ENCODE measurements around the gene SGIP1.
"Not testable (repeated sequence)": the region's sequence is repeated elsewhere in the genome, so short reads cannot be mapped to it uniquely, and the experiment has no call there.

Gene SGIP1

GRCh38 chr1:66685265-66685664, 151.3 kb downstream of the SGIP1 start:
- no peak for DNase-seq

- DNase-seq = no peak
Observed at GRCh38 chr1:66685670-66686069, 151.7 kb downstream of the SGIP1 start.

GRCh38 chr1:66686406-66686805, 152.5 kb downstream of the SGIP1 start:
- no peak for DNase-seq

- DNase-seq = no peak
Observed at GRCh38 chr1:66687358-66687757, 153.4 kb downstream of the SGIP1 start.

GRCh38 chr1:66690666-66691381, 156.9 kb downstream of the SGIP1 start:
- no peak for DNase-seq

- DNase-seq = no peak
Observed at GRCh38 chr1:66692681-66693080, 158.7 kb downstream of the SGIP1 start.

- peak; percentile 52 for DNase-seq
Observed at GRCh38 chr1:66693856-66694255, 159.9 kb downstream of the SGIP1 start.

GRCh38 chr1:66695116-66695515, 161.2 kb downstream of the SGIP1 start:
- no peak for DNase-seq

- no peak for DNase-seq
Observed at GRCh38 chr1:66696771-66697170, 162.8 kb downstream of the SGIP1 start.

GRCh38 chr1:66699213-66699612, 165.3 kb downstream of the SGIP1 start:
- DNase-seq = no peak

- DNase-seq = no peak
Observed at GRCh38 chr1:66704177-66704875, 170.4 kb downstream of the SGIP1 start.

GRCh38 chr1:66705110-66705509, 171.2 kb downstream of the SGIP1 start:
- no peak for DNase-seq

GRCh38 chr1:66711420-66711819, 177.5 kb downstream of the SGIP1 start:
- DNase-seq = peak; percentile 11

- DNase-seq = no peak
Observed at GRCh38 chr1:66712839-66713238, 178.9 kb downstream of the SGIP1 start.

GRCh38 chr1:66723985-66724384, 190.0 kb downstream of the SGIP1 start:
- no peak for DNase-seq

- DNase-seq = peak; percentile 84
Observed at GRCh38 chr1:66725885-66726665, 192.1 kb downstream of the SGIP1 start.

GRCh38 chr1:66728021-66728420, 194.1 kb downstream of the SGIP1 start:
- no peak for DNase-seq

GRCh38 chr1:66728716-66729115, 194.8 kb downstream of the SGIP1 start:
- DNase-seq = not testable (repeated sequence)

- DNase-seq = no peak
Observed at GRCh38 chr1:66729119-66729518, 195.2 kb downstream of the SGIP1 start.

- DNase-seq = no peak
Observed at GRCh38 chr1:66729523-66729922, 195.6 kb downstream of the SGIP1 start.

- no peak for DNase-seq
Observed at GRCh38 chr1:66730462-66730861, 196.5 kb downstream of the SGIP1 start.

GRCh38 chr1:66731170-66731865, 197.4 kb downstream of the SGIP1 start:
- DNase-seq = no peak

Data from eye (tissue), 1 donor.